Activated naive CD4-positive, alpha-beta T cell treated with anti-CD3 and anti-CD28 coated beads for 36 hours (primary cell): ENCODE data around the gene KIN. TPM values are rescaled to one million over a fixed set of nuclear protein-coding genes. Genes with fewer than 3 reads are reported as not detected.
A peak's percentile ranks its signal among the peaks of the same experiment; 100 is the strongest.
"Not testable (repeated sequence)": the region's sequence is repeated elsewhere in the genome, so short reads cannot be mapped to it uniquely, and the experiment has no call there.

Experiments
- CTCF ChIA-PET: fragments of 350-600 bp; sonication (Branson Sonifier 250); formaldehyde crosslinking; loops from one replicate; lab custom pipeline; 2021; ENCODE audit warnings: antibody characterized with exemption; lab: Charles Lee
- DNase-seq: peaks from one replicate; pipeline ENCODE4 v3.0.0-alpha.2; 2020
- H3K27ac Mint-ChIP-seq: one replicate; pipeline ENCODE4 v1.8.0; 2021; ENCODE audit warnings: mild to moderate bottlenecking, mixed read lengths
- H3K27me3 Mint-ChIP-seq: one replicate; pipeline ENCODE4 v1.8.0; 2021; ENCODE audit warnings: low read depth, mixed read lengths
- H3K36me3 Mint-ChIP-seq: one replicate; pipeline ENCODE4 v1.8.0; 2021; ENCODE audit warnings: low read depth, mixed read lengths
- H3K4me1 Mint-ChIP-seq: one replicate; pipeline ENCODE4 v1.8.0; 2021; ENCODE audit warnings: low read depth, mixed read lengths
- H3K4me3 Mint-ChIP-seq: one replicate; pipeline ENCODE4 v1.8.0; 2021; ENCODE audit warnings: mild to moderate bottlenecking, moderate library complexity, mixed read lengths
- H3K9me3 Mint-ChIP-seq: one replicate; pipeline ENCODE4 v1.8.0; 2021; ENCODE audit warnings: mixed read lengths
- intact Hi-C: fragments of 100-400 bp; cut with micrococcal nuclease; formaldehyde crosslinking; loops from one replicate; pipeline ENCODE4 v1.15.1; 2023
- total RNA-seq, 2 experiments: library from RNA; stranded (reverse); gene quantifications; one replicate each; pipeline ENCODE4 v1.2.3, GENCODE V29; 2021

The KIN gene
- total RNA-seq, 2 experiments from 2014 or later, result 6.4 to 7.7 TPM

GRCh38 chr10:7817576-7817975 lies 29.8 kb upstream of the KIN start:
- peaks cover 4% of the 10 kb centered on the region for H3K36me3 Mint-ChIP-seq
- CTCF ChIA-PET, result interaction anchor here (0.7 kb wide), 3 partner anchors 35 to 285 kb away, joined by 3 to 4 read pairs (median 4); no protein-coding TSS in a partner anchor
- no peak for DNase-seq
- peaks cover 28% of the 10 kb centered on the region for H3K4me1 Mint-ChIP-seq
- intact Hi-C loops, result no loop called here
- peak overlapping the region; percentile 62 for H3K27ac Mint-ChIP-seq
- H3K27me3 Mint-ChIP-seq, result no peaks in the 10 kb centered on the region
- no peaks in the 10 kb centered on the region for H3K9me3 Mint-ChIP-seq
- H3K4me3 Mint-ChIP-seq, result peak overlapping the region; percentile 94

- CTCF ChIA-PET, result no interaction called here
- Mint-ChIP-seq H3K4me1 (peaks cover 6% of the 10 kb centered on the region), H3K27ac (no peak overlapping the region), H3K36me3 (no peaks in the 10 kb centered on the region), H3K4me3 (no peak overlapping the region), H3K27me3 (no peaks in the 10 kb centered on the region), H3K9me3 (no peaks in the 10 kb centered on the region)
- DNase-seq, result no peak
- intact Hi-C loops, result no loop called here
Measured at GRCh38 chr10:7813481-7813880, 25.7 kb upstream of the KIN start.

GRCh38 chr10:7811743-7812142 lies 23.9 kb upstream of the KIN start:
- H3K9me3 Mint-ChIP-seq, H3K4me3 Mint-ChIP-seq, CTCF ChIA-PET, H3K27ac Mint-ChIP-seq, H3K4me1 Mint-ChIP-seq, H3K36me3 Mint-ChIP-seq, intact Hi-C loops, H3K27me3 Mint-ChIP-seq, DNase-seq: not testable (repeated sequence)

- H3K36me3 Mint-ChIP-seq, result peaks cover 6% of the 10 kb centered on the region
- no peak for DNase-seq
- H3K9me3 Mint-ChIP-seq, result no peaks in the 10 kb centered on the region
- no peaks in the 10 kb centered on the region for H3K27me3 Mint-ChIP-seq
- intact Hi-C loops, result no loop called here
- no peak overlapping the region for H3K27ac Mint-ChIP-seq
- CTCF ChIA-PET, result no interaction called here
- no peaks in the 10 kb centered on the region for H3K4me1 Mint-ChIP-seq
- H3K4me3 Mint-ChIP-seq, result no peak overlapping the region
Measured at GRCh38 chr10:7811000-7811399, 23.2 kb upstream of the KIN start.

- Mint-ChIP-seq H3K27me3 (no peaks in the 10 kb centered on the region), H3K9me3 (no peaks in the 10 kb centered on the region), H3K36me3 (peaks cover 6% of the 10 kb centered on the region), H3K4me1 (no peaks in the 10 kb centered on the region), H3K4me3 (no peak overlapping the region), H3K27ac (no peak overlapping the region)
- intact Hi-C loops, result no loop called here
- no peak for DNase-seq
- CTCF ChIA-PET, result no interaction called here
Measured at GRCh38 chr10:7810443-7810842, 22.6 kb upstream of the KIN start.

- intact Hi-C loops, result no loop called here
- Mint-ChIP-seq H3K4me3 (no peak overlapping the region), H3K36me3 (peaks cover 14% of the 10 kb centered on the region), H3K9me3 (no peaks in the 10 kb centered on the region), H3K4me1 (no peaks in the 10 kb centered on the region), H3K27me3 (no peaks in the 10 kb centered on the region), H3K27ac (no peak overlapping the region)
- no peak for DNase-seq
- CTCF ChIA-PET, result interaction anchor here (0.9 kb wide), 1 partner anchor 17 kb away, joined by 7 read pairs; no protein-coding TSS in a partner anchor
Measured at GRCh38 chr10:7808686-7809267, 21.0 kb upstream of the KIN start.

GRCh38 chr10:7804741-7805140 lies 16.9 kb upstream of the KIN start:
- H3K36me3 Mint-ChIP-seq, result peaks cover 30% of the 10 kb centered on the region
- no peaks in the 10 kb centered on the region for H3K9me3 Mint-ChIP-seq
- intact Hi-C loops, result no loop called here
- no peaks in the 10 kb centered on the region for H3K4me1 Mint-ChIP-seq
- CTCF ChIA-PET, result no interaction called here
- H3K27me3 Mint-ChIP-seq, result no peaks in the 10 kb centered on the region
- no peak overlapping the region for H3K4me3 Mint-ChIP-seq
- H3K27ac Mint-ChIP-seq, result no peak overlapping the region
- no peak for DNase-seq

GRCh38 chr10:7804216-7804615 lies 16.4 kb upstream of the KIN start:
- Mint-ChIP-seq H3K4me3 (no peak overlapping the region), H3K27me3 (no peaks in the 10 kb centered on the region), H3K27ac (no peak overlapping the region), H3K9me3 (no peaks in the 10 kb centered on the region), H3K4me1 (no peaks in the 10 kb centered on the region), H3K36me3 (peaks cover 35% of the 10 kb centered on the region)
- CTCF ChIA-PET, result no interaction called here
- no peak for DNase-seq
- intact Hi-C loops, result no loop called here

GRCh38 chr10:7802606-7803005 lies 14.8 kb upstream of the KIN start:
- H3K9me3 Mint-ChIP-seq, result no peaks in the 10 kb centered on the region
- H3K4me3 Mint-ChIP-seq, result no peak overlapping the region
- no peak for DNase-seq
- intact Hi-C loops, result no loop called here
- CTCF ChIA-PET, result interaction anchor here (0.6 to 0.7 kb wide), 2 partner anchors 121 to 358 kb away, joined by 3 read pairs; no protein-coding TSS in a partner anchor
- H3K36me3 Mint-ChIP-seq, result peaks cover 35% of the 10 kb centered on the region
- H3K4me1 Mint-ChIP-seq, result no peaks in the 10 kb centered on the region
- H3K27ac Mint-ChIP-seq, result no peak overlapping the region
- H3K27me3 Mint-ChIP-seq, result no peaks in the 10 kb centered on the region

GRCh38 chr10:7797582-7797981 lies 9.8 kb upstream of the KIN start:
- no peaks in the 10 kb centered on the region for H3K27me3 Mint-ChIP-seq
- CTCF ChIA-PET, result interaction anchor here (0.6 kb wide), 1 partner anchor 93 kb away, joined by 3 read pairs; no protein-coding TSS in a partner anchor
- intact Hi-C loops, result no loop called here
- no peaks in the 10 kb centered on the region for H3K9me3 Mint-ChIP-seq
- H3K4me1 Mint-ChIP-seq, result peaks cover 32% of the 10 kb centered on the region
- H3K27ac Mint-ChIP-seq, result no peak overlapping the region
- no peak overlapping the region for H3K4me3 Mint-ChIP-seq
- H3K36me3 Mint-ChIP-seq, result peaks cover 37% of the 10 kb centered on the region
- DNase-seq, result no peak

- Mint-ChIP-seq H3K4me3 (no peak overlapping the region), H3K36me3 (peaks cover 42% of the 10 kb centered on the region), H3K4me1 (peaks cover 52% of the 10 kb centered on the region), H3K27me3 (no peaks in the 10 kb centered on the region), H3K9me3 (no peaks in the 10 kb centered on the region), H3K27ac (no peak overlapping the region)
- CTCF ChIA-PET, result interaction anchor here (0.7 kb wide), 1 partner anchor 108 kb away, joined by 3 read pairs; no protein-coding TSS in a partner anchor
- no peak for DNase-seq
- intact Hi-C loops, result no loop called here
Measured at GRCh38 chr10:7795605-7796004, 7.8 kb upstream of the KIN start.

- Mint-ChIP-seq H3K9me3 (no peaks in the 10 kb centered on the region), H3K36me3 (peaks cover 40% of the 10 kb centered on the region), H3K27ac (no peak overlapping the region), H3K27me3 (no peaks in the 10 kb centered on the region), H3K4me1 (peaks cover 62% of the 10 kb centered on the region), H3K4me3 (no peak overlapping the region)
- CTCF ChIA-PET, result interaction anchor here (0.7 kb wide), 1 partner anchor 305 kb away, joined by 3 read pairs; no protein-coding TSS in a partner anchor
- intact Hi-C loops, result no loop called here
- DNase-seq, result no peak
Measured at GRCh38 chr10:7794251-7795026, 6.6 kb upstream of the KIN start.
